ENCODE measurements around the gene PRDM16. TPM values are rescaled to one million over a fixed set of nuclear protein-coding genes. Genes with fewer than 3 reads are reported as not detected.

The PRDM16 gene
- total and polyA plus RNA-seq, 2 of the 13 experiments (the other 11 are each of a cell fraction or from before 2014, with no cell fraction given), result 0.15 to 0.81 TPM

DNA sequence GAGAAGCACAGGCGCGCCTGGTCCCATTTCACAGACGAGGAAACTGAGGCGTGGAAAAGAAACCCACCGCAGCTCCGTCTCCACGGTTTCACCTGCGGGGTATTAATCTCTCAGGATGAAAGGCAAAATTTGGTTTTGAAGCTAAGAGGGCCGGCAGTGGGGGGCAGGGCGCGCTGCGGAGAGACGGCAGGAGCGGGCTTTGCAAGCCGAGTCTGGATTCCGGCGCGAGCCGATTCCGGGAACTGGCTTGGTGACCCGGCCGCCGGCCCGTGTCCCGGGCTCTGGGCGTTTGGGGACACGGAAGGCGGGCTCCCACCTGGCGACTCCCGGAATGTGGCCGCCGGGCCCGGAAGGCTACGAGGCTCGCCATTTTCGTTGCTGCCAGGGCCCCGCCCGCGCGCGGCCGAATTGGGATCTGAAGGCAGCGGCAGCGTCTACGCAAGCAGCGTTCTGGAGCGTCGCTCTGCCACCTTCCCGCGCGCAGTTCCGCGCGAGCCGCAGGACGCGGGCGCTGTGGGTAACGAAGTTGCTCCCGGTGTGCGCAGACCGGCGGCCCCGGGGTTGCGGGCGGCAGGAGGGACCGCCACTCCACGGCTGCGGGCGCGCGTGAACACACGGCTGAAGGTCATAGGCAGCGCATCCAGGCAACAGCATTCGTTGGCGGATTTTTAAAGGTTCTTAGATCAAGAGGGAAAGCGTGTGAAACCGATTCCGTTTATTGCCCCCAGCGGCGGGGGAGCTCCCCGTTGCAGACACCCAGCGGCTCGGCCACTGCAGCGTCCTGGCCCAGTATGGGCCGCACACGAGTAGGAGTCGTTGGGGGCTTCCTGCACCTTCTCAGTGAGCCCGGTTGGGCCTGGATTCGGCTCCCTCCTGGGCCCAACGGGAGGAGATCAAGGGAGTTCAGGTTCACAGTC lies 5.4 kb upstream of the PRDM16 start (continued):
- TF ChIP-seq, protein P1, sequence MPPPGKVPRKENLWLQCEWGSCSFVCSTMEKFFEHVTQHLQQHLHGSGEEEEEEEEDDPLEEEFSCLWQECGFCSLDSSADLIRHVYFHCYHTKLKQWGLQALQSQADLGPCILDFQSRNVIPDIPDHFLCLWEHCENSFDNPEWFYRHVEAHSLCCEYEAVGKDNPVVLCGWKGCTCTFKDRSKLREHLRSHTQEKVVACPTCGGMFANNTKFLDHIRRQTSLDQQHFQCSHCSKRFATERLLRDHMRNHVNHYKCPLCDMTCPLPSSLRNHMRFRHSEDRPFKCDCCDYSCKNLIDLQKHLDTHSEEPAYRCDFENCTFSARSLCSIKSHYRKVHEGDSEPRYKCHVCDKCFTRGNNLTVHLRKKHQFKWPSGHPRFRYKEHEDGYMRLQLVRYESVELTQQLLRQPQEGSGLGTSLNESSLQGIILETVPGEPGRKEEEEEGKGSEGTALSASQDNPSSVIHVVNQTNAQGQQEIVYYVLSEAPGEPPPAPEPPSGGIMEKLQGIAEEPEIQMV (CRISPR knock-in tag; IDR thresholded peaks at IDR 0.05; ENCODE audit: low read depth), result no peak
- peak; percentile 79 for TF ChIP-seq HNRNPLL (IDR thresholded peaks at IDR 0.05; ENCODE audit: low read depth, low read length, poor library complexity, severe bottlenecking)
- peak; percentile 53 for TF ChIP-seq ZMYM3 (CRISPR knock-in tag; IDR thresholded peaks at IDR 0.05)
- TF ChIP-seq AGO2 (optimal IDR thresholded peaks at IDR 0.05; ENCODE audit: low read depth, low read length), result peak; percentile 14
- TF ChIP-seq ZNF138 (CRISPR knock-in tag; IDR thresholded peaks at IDR 0.05; ENCODE audit: low read depth), result no peak
- TF ChIP-seq ZNF891 (CRISPR knock-in tag; IDR thresholded peaks at IDR 0.05), result no peak
- TF ChIP-seq YY1 (IDR thresholded peaks at IDR 0.05; ENCODE audit: insufficient read depth, insufficient replicate concordance, low read depth, low read length), result no peak
- TF ChIP-seq MTA1 (CRISPR knock-in tag; IDR thresholded peaks at IDR 0.05; ENCODE audit: borderline replicate concordance), result 0 out of 2 replicates have a peak, but pooled peaks have one; percentile 16
- TF ChIP-seq, protein P2, sequence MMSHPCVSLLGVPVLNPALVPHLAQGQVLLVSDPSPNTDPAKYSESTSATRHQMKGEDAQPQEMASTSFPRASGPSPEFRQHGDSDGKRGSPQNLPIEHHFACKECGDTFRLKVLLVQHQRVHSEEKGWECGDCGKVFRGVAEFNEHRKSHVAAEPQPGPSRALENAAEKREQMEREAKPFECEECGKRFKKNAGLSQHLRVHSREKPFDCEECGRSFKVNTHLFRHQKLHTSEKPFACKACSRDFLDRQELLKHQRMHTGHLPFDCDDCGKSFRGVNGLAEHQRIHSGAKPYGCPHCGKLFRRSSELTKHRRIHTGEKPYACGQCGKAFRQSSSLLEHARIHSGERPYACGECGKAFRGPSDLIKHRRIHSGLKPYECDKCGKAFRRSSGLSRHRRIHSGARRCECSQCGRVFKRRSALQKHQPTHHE (CRISPR knock-in tag; IDR thresholded peaks at IDR 0.05; ENCODE audit: borderline replicate concordance), result no peak
- no peak for TF ChIP-seq ZFP36 (IDR thresholded peaks at IDR 0.05; ENCODE audit: borderline replicate concordance, low read depth, low read length, partially characterized antibody)
- no peak for TF ChIP-seq ZNF367 (CRISPR knock-in tag; IDR thresholded peaks at IDR 0.05; ENCODE audit: borderline replicate concordance)
- no peak for TF ChIP-seq MAFF (IDR thresholded peaks at IDR 0.05; ENCODE audit: low read depth, low read length)
- TF ChIP-seq KDM1A (CRISPR knock-in tag; IDR thresholded peaks at IDR 0.05), result peak; percentile 26; the same call in 1 of the 2 replicates
- TF ChIP-seq, protein P3, sequence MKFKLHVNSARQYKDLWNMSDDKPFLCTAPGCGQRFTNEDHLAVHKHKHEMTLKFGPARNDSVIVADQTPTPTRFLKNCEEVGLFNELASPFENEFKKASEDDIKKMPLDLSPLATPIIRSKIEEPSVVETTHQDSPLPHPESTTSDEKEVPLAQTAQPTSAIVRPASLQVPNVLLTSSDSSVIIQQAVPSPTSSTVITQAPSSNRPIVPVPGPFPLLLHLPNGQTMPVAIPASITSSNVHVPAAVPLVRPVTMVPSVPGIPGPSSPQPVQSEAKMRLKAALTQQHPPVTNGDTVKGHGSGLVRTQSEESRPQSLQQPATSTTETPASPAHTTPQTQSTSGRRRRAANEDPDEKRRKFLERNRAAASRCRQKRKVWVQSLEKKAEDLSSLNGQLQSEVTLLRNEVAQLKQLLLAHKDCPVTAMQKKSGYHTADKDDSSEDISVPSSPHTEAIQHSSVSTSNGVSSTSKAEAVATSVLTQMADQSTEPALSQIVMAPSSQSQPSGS (CRISPR knock-in tag; IDR thresholded peaks at IDR 0.05), result no peak
- TF ChIP-seq CHD4 (IDR thresholded peaks at IDR 0.05; ENCODE audit: borderline replicate concordance, low read length), result 0 out of 2 replicates have a peak, but pooled peaks have one; percentile 44
- TF ChIP-seq GATAD2A (CRISPR knock-in tag; IDR thresholded peaks at IDR 0.05), result no peak
- TF ChIP-seq ZNF629 (CRISPR knock-in tag; conservative IDR thresholded peaks at IDR 0.05), result peak; percentile 90
- TF ChIP-seq ZBTB20 (CRISPR knock-in tag; IDR thresholded peaks at IDR 0.05; ENCODE audit: borderline replicate concordance, low read depth), result no peak
- no peak for TF ChIP-seq ZNF382 (CRISPR knock-in tag; IDR thresholded peaks at IDR 0.05; ENCODE audit: borderline replicate concordance)
- TF ChIP-seq EZH2 (conservative IDR thresholded peaks at IDR 0.05; ENCODE audit: low read depth, low read length), result peak; percentile 40; the same call in 1 of the 2 replicates
